ENCODE data around the gene EEF1A2. TPM values are rescaled to one million over a fixed set of nuclear protein-coding genes. Genes with fewer than 3 reads are reported as not detected.

The EEF1A2 gene
- total RNA-seq, 1 donor from 2014 or later, result 37.6 TPM

GRCh38 chr20:63529861-63530787 is 31.2 kb upstream of the EEF1A2 start:
- no peak for FAIRE-seq
- peaks cover 10% of the 10 kb centered on the region for H4K20me1 ChIP-seq (ENCODE audit: insufficient read depth, low read length)
- no peaks in the 10 kb centered on the region for H3K36me3 ChIP-seq (ENCODE audit: insufficient read depth, low read length)
- no peak overlapping the region for H3K4me3 ChIP-seq (ENCODE audit: insufficient read depth, low read depth, low read length)
- Mint-ChIP-seq H3K9me3 (ENCODE audit: unreplicated experiment) (no peaks in the 10 kb centered on the region), H3K27me3 (ENCODE audit: low read depth, unreplicated experiment) (no peaks in the 10 kb centered on the region), H3K27ac (ENCODE audit: unreplicated experiment) (no peak overlapping the region), H3K4me3 (ENCODE audit: unreplicated experiment) (no peak overlapping the region), H3K4me1 (ENCODE audit: low read depth, unreplicated experiment) (no peaks in the 10 kb centered on the region), H3K36me3 (ENCODE audit: low read depth, unreplicated experiment) (no peaks in the 10 kb centered on the region)
- H3K4me2 ChIP-seq (ENCODE audit: low read length), result no peak overlapping the region
- H3K27me3 ChIP-seq (ENCODE audit: insufficient read depth, low read length), result no peaks in the 10 kb centered on the region
- DNase-seq (ENCODE audit: low read depth), result no peak
- H2AFZ ChIP-seq (ENCODE audit: low read depth, low read length), result no peak overlapping the region
- no peaks in the 10 kb centered on the region for H3K79me2 ChIP-seq (ENCODE audit: insufficient read depth, low read length)
- no peak overlapping the region for H3K27ac ChIP-seq (ENCODE audit: low read depth, low read length)
- no peaks in the 10 kb centered on the region for H3K9me3 ChIP-seq (ENCODE audit: insufficient read depth, low read depth, low read length)
- TF ChIP-seq EZH2 (IDR thresholded peaks at IDR 0.05; ENCODE audit: insufficient read depth, low read length), result no peak
- no peak for TF ChIP-seq CTCF (IDR thresholded peaks at IDR 0.05; ENCODE audit: insufficient read depth, low read depth, low read length)
- no peaks in the 10 kb centered on the region for H3K4me1 ChIP-seq (ENCODE audit: insufficient read depth, low read length)
- H3K9ac ChIP-seq (ENCODE audit: low read length), result no peak overlapping the region

- Mint-ChIP-seq H3K4me3 (ENCODE audit: unreplicated experiment) (no peak overlapping the region), H3K4me1 (ENCODE audit: low read depth, unreplicated experiment) (no peaks in the 10 kb centered on the region), H3K27me3 (ENCODE audit: low read depth, unreplicated experiment) (no peaks in the 10 kb centered on the region), H3K36me3 (ENCODE audit: low read depth, unreplicated experiment) (peaks cover 7% of the 10 kb centered on the region), H3K9me3 (ENCODE audit: unreplicated experiment) (no peaks in the 10 kb centered on the region), H3K27ac (ENCODE audit: unreplicated experiment) (no peak overlapping the region)
- H3K9me3 ChIP-seq (ENCODE audit: insufficient read depth, low read depth, low read length), result no peaks in the 10 kb centered on the region
- H2AFZ ChIP-seq (ENCODE audit: low read depth, low read length), result no peak overlapping the region
- no peaks in the 10 kb centered on the region for H3K27me3 ChIP-seq (ENCODE audit: insufficient read depth, low read length)
- no peak overlapping the region for H3K9ac ChIP-seq (ENCODE audit: low read length)
- peaks cover 18% of the 10 kb centered on the region for H4K20me1 ChIP-seq (ENCODE audit: insufficient read depth, low read length)
- H3K4me3 ChIP-seq (ENCODE audit: insufficient read depth, low read depth, low read length), result no peak overlapping the region
- no peaks in the 10 kb centered on the region for H3K4me1 ChIP-seq (ENCODE audit: insufficient read depth, low read length)
- H3K36me3 ChIP-seq (ENCODE audit: insufficient read depth, low read length), result no peaks in the 10 kb centered on the region
- H3K79me2 ChIP-seq (ENCODE audit: insufficient read depth, low read length), result no peaks in the 10 kb centered on the region
- DNase-seq (ENCODE audit: low read depth) (no peak), FAIRE-seq (no peak)
- no peak for TF ChIP-seq EZH2 (IDR thresholded peaks at IDR 0.05; ENCODE audit: insufficient read depth, low read length)
- TF ChIP-seq CTCF (IDR thresholded peaks at IDR 0.05; ENCODE audit: insufficient read depth, low read depth, low read length), result no peak
- no peak overlapping the region for H3K4me2 ChIP-seq (ENCODE audit: low read length)
- no peak overlapping the region for H3K27ac ChIP-seq (ENCODE audit: low read depth, low read length)
Observed at GRCh38 chr20:63529180-63529860, 30.4 kb upstream of the EEF1A2 start.

Data from astrocyte (in vitro differentiated cells and primary cell).